Tibial nerve (tissue), 4 donors: ENCODE measurements around the gene C19orf73. TPM values are rescaled to one million over a fixed set of nuclear protein-coding genes. Genes with fewer than 3 reads are reported as not detected.

Experiments used
- DNase-seq, 2 donors: peaks; one replicate each; pipeline ENCODE4 v3.0.0-alpha.2; 2019; ENCODE audit warnings: low spot score in 2 of 2
- H3K27ac ChIP-seq, 4 donors: fragments of 200-600 bp; sonication (generic) in 3 of 4; one replicate each; pipeline ENCODE4 v1.5.1; 2017 to 2019; ENCODE audit warnings: mild to moderate bottlenecking in 1 of 4
- H3K27me3 ChIP-seq, 2 donors: fragments of 200-600 bp; sonication (generic) in 1 of 2; one replicate each; pipeline versions ENCODE4 v1.5.1 to v1.6.0; 2017 to 2019
- H3K36me3 ChIP-seq, 3 donors: fragments of 200-600 bp; sonication (generic); one replicate each; pipeline ENCODE4 v1.5.1; 2018 to 2019
- H3K4me1 ChIP-seq, 4 donors: fragments of 200-600 bp; sonication (generic) in 3 of 4; one replicate each; pipeline ENCODE4 v1.5.1; 2017 to 2019
- H3K4me3 ChIP-seq, 4 donors: fragments of 200-600 bp; sonication (generic) in 3 of 4; one replicate each; pipeline ENCODE4 v1.5.1; 2017 to 2019; ENCODE audit warnings: mild to moderate bottlenecking in 1 of 4, moderate library complexity in 1 of 4
- H3K9me3 ChIP-seq, 4 donors: fragments of 200-600 bp; sonication (generic) in 3 of 4; one replicate each; pipeline ENCODE4 v1.5.1; 2017 to 2019
- CTCF ChIP-seq, 5 experiments: fragments of 200-600 bp in 3 of 5; fragments of 450-650 bp in 2 of 5; sonication (generic) in 3 of 5; IDR thresholded peaks; one replicate each; pipeline ENCODE4 v1.5.1; 2016 to 2019; ENCODE audit warnings: antibody characterized with exemption in 5 of 5, mild to moderate bottlenecking in 3 of 5, moderate library complexity in 2 of 5
- EP300 ChIP-seq, 2 donors: sonication (generic); formaldehyde crosslinking; IDR thresholded peaks; one replicate each; pipeline ENCODE4 v1.6.1; 2017; ENCODE audit warnings: antibody characterized with exemption in 2 of 2, mild to moderate bottlenecking in 1 of 2
- POLR2A ChIP-seq, 2 donors: fragments of 450-650 bp; IDR thresholded peaks; one replicate each; pipeline ENCODE4 v1.6.1; 2017; ENCODE audit warnings: antibody characterized with exemption in 2 of 2, mild to moderate bottlenecking in 2 of 2, moderate library complexity in 2 of 2
- WGBS, 2 donors: methylation state at CpG; one replicate each; pipeline ENCODE4 v1.1.5; 2018; 5-methylcytosine and 5-hydroxymethylcytosine counted together
- total RNA-seq, 4 donors: library from RNA; depleted of rRNA; stranded (reverse); fragments of >200 nt; gene quantifications; one replicate each; pipeline ENCODE4 v1.1.0, GENCODE V29; 2016

Gene C19orf73
- total RNA-seq, 4 donors from 2014 or later, result 1.0 to 7.8 (median 5.0) TPM; not detected in 1

GRCh38 chr19:49110567-49110966 is 8.4 kb downstream of the C19orf73 start:
- Histone ChIP-seq H3K36me3 (peaks cover 0 to 38% (median 9%) of the 10 kb centered on the region in 3 donors), H3K27ac (peak overlapping the region in 1 of 4 donors; percentile 36), H3K4me1 (peaks cover 0 to 29% (median 6%) of the 10 kb centered on the region in 4 donors), H3K4me3 (no peak overlapping the region), H3K27me3 (no peaks in the 10 kb centered on the region), H3K9me3 (no peaks in the 10 kb centered on the region)
- no peak for DNase-seq
- WGBS, 2 donors, result 30 to 40% methylated on average over 3 of the region's 3 CpGs
- no peak for TF ChIP-seq EP300 (IDR thresholded peaks at IDR 0.05)
- no peak for TF ChIP-seq POLR2A (IDR thresholded peaks at IDR 0.05)
- no peak for TF ChIP-seq CTCF (IDR thresholded peaks at IDR 0.05)

- H3K27ac ChIP-seq, result peak overlapping the region in 1 of 4 donors; percentile 36
- TF ChIP-seq CTCF (IDR thresholded peaks at IDR 0.05), result no peak
- no peak for TF ChIP-seq POLR2A (IDR thresholded peaks at IDR 0.05)
- no peak for TF ChIP-seq EP300 (IDR thresholded peaks at IDR 0.05)
- H3K27me3 ChIP-seq, result no peaks in the 10 kb centered on the region
- DNase-seq, result no peak
- 79 to 84% methylated on average over 8 of the region's 8 CpGs for WGBS, 2 donors
- H3K4me1 ChIP-seq, result peaks cover 0 to 24% (median 6%) of the 10 kb centered on the region in 4 donors
- H3K4me3 ChIP-seq, result no peak overlapping the region
- peaks cover 0 to 46% (median 14%) of the 10 kb centered on the region in 3 donors for H3K36me3 ChIP-seq
- H3K9me3 ChIP-seq, result no peaks in the 10 kb centered on the region
Measured at GRCh38 chr19:49109569-49110233, 9.2 kb downstream of the C19orf73 start.

GRCh38 chr19:49109051-49109450 is 9.9 kb downstream of the C19orf73 start:
- DNase-seq, result no peak
- WGBS, 2 donors, result 78 to 83% methylated on average over 5 of the region's 5 CpGs
- no peak for TF ChIP-seq POLR2A (IDR thresholded peaks at IDR 0.05)
- TF ChIP-seq CTCF (IDR thresholded peaks at IDR 0.05), result no peak
- no peak for TF ChIP-seq EP300 (IDR thresholded peaks at IDR 0.05)
- no peaks in the 10 kb centered on the region for H3K9me3 ChIP-seq
- no peaks in the 10 kb centered on the region for H3K27me3 ChIP-seq
- H3K4me1 ChIP-seq, result peaks cover 0 to 23% (median 6%) of the 10 kb centered on the region in 4 donors
- H3K36me3 ChIP-seq, result peaks cover 0 to 53% (median 20%) of the 10 kb centered on the region in 3 donors
- no peak overlapping the region for H3K4me3 ChIP-seq
- H3K27ac ChIP-seq, result no peak overlapping the region

GRCh38 chr19:49107625-49108459 is 11.1 kb downstream of the C19orf73 start:
- Histone ChIP-seq H3K4me3 (no peak overlapping the region), H3K36me3 (peaks cover 0 to 65% (median 22%) of the 10 kb centered on the region in 3 donors), H3K27me3 (no peaks in the 10 kb centered on the region), H3K9me3 (no peaks in the 10 kb centered on the region), H3K27ac (no peak overlapping the region), H3K4me1 (peaks cover 0 to 14% (median 0%) of the 10 kb centered on the region in 4 donors)
- no peak for DNase-seq
- no peak for TF ChIP-seq EP300 (IDR thresholded peaks at IDR 0.05)
- TF ChIP-seq CTCF (IDR thresholded peaks at IDR 0.05), result no peak
- 95 to 96% methylated on average over 93 of the region's 93 CpGs for WGBS, 2 donors
